H1 (cell line): ENCODE measurements around the gene HOXA11. TPM values are rescaled to one million over a fixed set of nuclear protein-coding genes. Genes with fewer than 3 reads are reported as not detected.

Source experiments
- CTCF ChIA-PET: fragments of 300-600 bp; sonication (Branson Sonifier 250); formaldehyde crosslinking; loops from one replicate; lab custom pipeline; 2021; ENCODE audit not compliant: partially characterized antibody; lab: Charles Lee
- POLR2A ChIA-PET: fragments of 300-600 bp; sonication (Branson Sonifier 250); formaldehyde crosslinking; loops from one replicate; lab custom pipeline; 2021; ENCODE audit warnings: inconsistent platforms; ENCODE audit not compliant: partially characterized antibody; lab: Charles Lee
- DNase-seq, 2 experiments: peaks; one replicate each; pipeline versions ENCODE4 v3.0.0 to v3.0.0-alpha.2; 2010 to 2022; ENCODE audit warnings: low spot score in 2 of 2, low read depth in 1 of 2, mixed read lengths in 1 of 2
- FAIRE-seq: peaks from 2 replicates; lab custom pipeline; 2011; peaks lifted over from hg19 to GRCh38; lab: Jason Lieb, UNC
- H2AFZ ChIP-seq: 2 replicates; pipeline ENCODE4 v1.8.1; 2012; ENCODE audit warnings: low read length, inconsistent platforms
- H2AK5ac ChIP-seq: 2 replicates; pipeline ENCODE4 v1.6.1; 2013; ENCODE audit warnings: low read depth, low read length
- H2BK120ac ChIP-seq: replicated peaks from 2 replicates; pipeline ENCODE3; 2013; ENCODE audit warnings: low read depth, low read length, inconsistent platforms
- H2BK12ac ChIP-seq: 2 replicates; pipeline ENCODE4 v1.6.1; 2013; ENCODE audit warnings: low read depth, low read length
- H2BK15ac ChIP-seq: 2 replicates; pipeline ENCODE4 v1.6.1; 2013; ENCODE audit warnings: low read length
- H2BK20ac ChIP-seq: 2 replicates; pipeline ENCODE4 v1.6.1; 2013; ENCODE audit warnings: low read length
- H2BK5ac ChIP-seq: 2 replicates; pipeline ENCODE4 v1.6.1; 2013; ENCODE audit warnings: low read depth, low read length
- H3K14ac ChIP-seq: 2 replicates; pipeline ENCODE4 v1.6.1; 2013; ENCODE audit warnings: inconsistent platforms; ENCODE audit not compliant: insufficient read length
- H3K18ac ChIP-seq: 2 replicates; pipeline ENCODE4 v1.6.1; 2013; ENCODE audit warnings: low read length; ENCODE audit errors: extremely low read depth
- H3K23ac ChIP-seq: 2 replicates; pipeline ENCODE4 v1.6.1; 2013; ENCODE audit warnings: inconsistent platforms; ENCODE audit not compliant: insufficient read length
- H3K23me2 ChIP-seq: 2 replicates; pipeline ENCODE4 v1.6.1; 2013; ENCODE audit warnings: low read depth, low read length
- H3K27ac ChIP-seq: 2 replicates; pipeline ENCODE4 v1.6.1; 2011; ENCODE audit warnings: low read depth, low read length, inconsistent platforms
- H3K27me3 ChIP-seq, 4 experiments: replicated peaks in 1 of 4; 1 replicate in 1 of 4; 2 replicates in 3 of 4; pipeline versions ENCODE4 v1.6.1 to v1.8.1; 2011 to 2013; ENCODE audit warnings: low read length in 3 of 4, mild to moderate bottlenecking in 3 of 4, inconsistent platforms in 2 of 4, mixed read lengths in 2 of 4, moderate library complexity in 1 of 4; ENCODE audit not compliant: control insufficient read depth in 3 of 4, insufficient read depth in 3 of 4; ENCODE audit errors: extremely low read depth in 1 of 4
- H3K36me3 ChIP-seq, 4 experiments: 2 replicates each; pipeline versions ENCODE4 v1.6.1 to v1.8.1; 2011 to 2013; ENCODE audit warnings: mild to moderate bottlenecking in 4 of 4, low read length in 3 of 4, moderate library complexity in 2 of 4, control low read depth in 1 of 4, inconsistent platforms in 1 of 4; ENCODE audit not compliant: insufficient read depth in 4 of 4, control insufficient read depth in 2 of 4
- H3K4ac ChIP-seq: replicated peaks from 2 replicates; pipeline ENCODE3; 2013; ENCODE audit warnings: low read length, low read depth, mixed read lengths, inconsistent platforms; ENCODE audit not compliant: insufficient read length
- H3K4me1 ChIP-seq, 4 experiments: replicated peaks in 1 of 4; 1 replicate in 1 of 4; 2 replicates in 3 of 4; pipeline versions ENCODE4 v1.6.1 to v1.8.1; 2011 to 2013; ENCODE audit warnings: low read length in 3 of 4, inconsistent platforms in 2 of 4, mixed read lengths in 1 of 4; ENCODE audit not compliant: insufficient read depth in 4 of 4, control insufficient read depth in 3 of 4
- H3K4me2 ChIP-seq, 2 experiments: 2 replicates each; pipeline versions ENCODE4 v1.6.1 to v1.8.1; 2011 to 2013; ENCODE audit warnings: low read depth in 2 of 2, low read length in 2 of 2, control low read depth in 1 of 2, inconsistent platforms in 1 of 2, mild to moderate bottlenecking in 1 of 2; ENCODE audit not compliant: insufficient read depth in 1 of 2
- H3K4me3 ChIP-seq, 4 experiments: fragments of 200-600, 300-600 bp in 1 of 4; sonication (generic), shearing (Covaris generic), sonication (Bioruptor Twin) in 1 of 4; 2 replicates each; pipeline versions ENCODE4 v1.5.1 to v1.8.1; 2011 to 2016; ENCODE audit warnings: low read length in 4 of 4, low read depth in 3 of 4, control low read depth in 2 of 4, inconsistent platforms in 2 of 4, mild to moderate bottlenecking in 2 of 4, mixed read lengths in 1 of 4, moderate library complexity in 1 of 4; ENCODE audit not compliant: insufficient read depth in 2 of 4; ENCODE audit errors: extremely low read depth in 1 of 4
- H3K56ac ChIP-seq: replicated peaks from 2 replicates; pipeline ENCODE3; 2013; ENCODE audit warnings: low read depth, mild to moderate bottlenecking, mixed read lengths, low read length, inconsistent platforms; ENCODE audit not compliant: insufficient read length
- H3K79me1 ChIP-seq: 2 replicates; pipeline ENCODE4 v1.6.1; 2013; ENCODE audit warnings: low read depth, low read length, control low read depth
- H3K79me2 ChIP-seq, 2 experiments: 2 replicates each; pipeline versions ENCODE4 v1.6.1 to v1.8.1; 2012 to 2013; ENCODE audit warnings: low read length in 2 of 2, mild to moderate bottlenecking in 2 of 2, inconsistent platforms in 1 of 2; ENCODE audit not compliant: insufficient read depth in 2 of 2, control insufficient read depth in 1 of 2
- H3K9ac ChIP-seq, 4 experiments: replicated peaks in 1 of 4; 1 replicate in 1 of 4; 2 replicates in 3 of 4; pipeline versions ENCODE4 v1.6.1 to v1.8.1; 2011 to 2013; ENCODE audit warnings: low read depth in 3 of 4, low read length in 3 of 4, control low read depth in 2 of 4, mild to moderate bottlenecking in 2 of 4, moderate library complexity in 2 of 4, inconsistent platforms in 1 of 4; ENCODE audit errors: extremely low read depth in 1 of 4
- H3K9me3 ChIP-seq, 2 experiments: 2 replicates each; pipeline versions ENCODE4 v1.6.1 to v1.8.1; 2012 to 2013; ENCODE audit warnings: mild to moderate bottlenecking in 2 of 2, moderate library complexity in 2 of 2, control low read depth in 1 of 2, inconsistent platforms in 1 of 2, low read depth in 1 of 2, low read length in 1 of 2, mixed read lengths in 1 of 2; ENCODE audit not compliant: insufficient read depth in 2 of 2
- H4K20me1 ChIP-seq, 2 experiments: replicated peaks in 1 of 2; 2 replicates each; pipeline versions ENCODE3 to v1.8.1; 2011 to 2013; ENCODE audit warnings: inconsistent platforms in 2 of 2, low read length in 2 of 2, mild to moderate bottlenecking in 1 of 2; ENCODE audit not compliant: insufficient read depth in 2 of 2, control insufficient read depth in 1 of 2
- H4K5ac ChIP-seq: 2 replicates; pipeline ENCODE4 v1.6.1; 2013; ENCODE audit warnings: low read length, low read depth, mixed read lengths, inconsistent platforms; ENCODE audit not compliant: insufficient read length
- H4K8ac ChIP-seq: 2 replicates; pipeline ENCODE4 v1.8.0; 2013; ENCODE audit warnings: mild to moderate bottlenecking, moderate library complexity, low read length, inconsistent platforms; ENCODE audit not compliant: insufficient read depth; ENCODE audit errors: extremely low read depth
- H4K91ac ChIP-seq: replicated peaks from 2 replicates; pipeline ENCODE3; 2013; ENCODE audit warnings: low read length, mixed read lengths, inconsistent platforms; ENCODE audit not compliant: insufficient read length
- ASH2L ChIP-seq: fragments of 200-600, 300-600 bp; sonication (generic); IDR thresholded peaks from one replicate; pipeline ENCODE4 v1.7.1; 2017; ENCODE audit warnings: low read length
- BRCA1 ChIP-seq: IDR thresholded peaks from 2 replicates; pipeline ENCODE4 v1.6.1; 2012; ENCODE audit warnings: low read depth, low read length, improper control_type of control experiment
- CTCF ChIP-seq, 3 experiments: IDR thresholded peaks; 1 replicate in 2 of 3; 2 replicates in 1 of 3; pipeline versions ENCODE4 v1.5.1 to v1.6.1; 2011; ENCODE audit warnings: low read length in 3 of 3, mild to moderate bottlenecking in 3 of 3, inconsistent platforms in 2 of 3, low read depth in 1 of 3, moderate library complexity in 1 of 3; ENCODE audit not compliant: insufficient read depth in 1 of 3; ENCODE audit errors: control extremely low read depth in 1 of 3
- EZH2 ChIP-seq: fragments of 200-600 bp; sonication (generic); IDR thresholded peaks from 2 replicates; pipeline ENCODE4 v1.7.1; 2012; ENCODE audit warnings: low read depth, mild to moderate bottlenecking, moderate library complexity, low read length, inconsistent platforms; ENCODE audit not compliant: severe bottlenecking
- RNF2 ChIP-seq: fragments of 200-900, 300-1000 bp; sonication (generic); IDR thresholded peaks from 2 replicates; pipeline ENCODE4 v1.7.1; 2016; ENCODE audit warnings: borderline replicate concordance, low read depth, mild to moderate bottlenecking, antibody characterized with exemption, low read length; ENCODE audit not compliant: poor library complexity, severe bottlenecking; ENCODE audit errors: missing control alignments
- SAP30 ChIP-seq: fragments of 300-600 bp; sonication (generic); IDR thresholded peaks from 2 replicates; pipeline ENCODE4 v1.7.1; 2012; ENCODE audit warnings: low read length, moderate library complexity, mild to moderate bottlenecking, inconsistent platforms; ENCODE audit not compliant: insufficient read depth, insufficient replicate concordance
- SP1 ChIP-seq: IDR thresholded peaks from 2 replicates; pipeline ENCODE4 v1.6.1; 2011; ENCODE audit warnings: low read depth, low read length
- WGBS, 2 experiments: shearing (Covaris generic) in 1 of 2; methylation state at CpG; one replicate each; pipeline versions ENCODE4 v1.1.6 to v1.1.7; 2013 to 2015; ENCODE audit warnings: low lambda C conversion rate in 2 of 2, mixed read lengths in 2 of 2, inconsistent platforms in 1 of 2, low coverage in 1 of 2, missing lambda C conversion rate in 1 of 2; ENCODE audit not compliant: insufficient replicate concordance in 2 of 2, insufficient coverage in 1 of 2, insufficient read length in 1 of 2; ENCODE audit errors: extremely low coverage in 1 of 2, missing lambda C conversion rate in 1 of 2; 5-methylcytosine and 5-hydroxymethylcytosine counted together
- polyA plus RNA-seq, 7 experiments: library from polyadenylated mRNA; depleted of rRNA in 3 of 7; stranded (reverse) in 5 of 7; unstranded in 2 of 7; fragments of >200 nt in 5 of 7; fragments of 200-250 nt in 2 of 7; gene quantifications; 1 replicate in 5 of 7; 2 replicates in 1 of 7; 4 replicates in 1 of 7; pipeline versions ENCODE4 v1.2.1 to v1.2.3, GENCODE V29; 2011 to 2013; ENCODE audit warnings: missing spikeins in 2 of 7, mixed read lengths in 2 of 7
- total RNA-seq: library from RNA; stranded (reverse); fragmentation: NEBNext Ultra II Directional; extraction: Animal tissue kit (Norgen Biotek cat#: 25700); gene quantifications from 2 replicates; pipeline ENCODE4 v1.2.1, GENCODE V29; 2021

Gene HOXA11
- total and polyA plus RNA-seq, 2 of the 8 experiments (the other 6 are each of a cell fraction or from before 2014, with no cell fraction given), result not detected

GRCh38 chr7:27200761-27201579 lies 15.9 kb upstream of the HOXA11 start:
- no peak overlapping the region for H4K8ac ChIP-seq
- no peak overlapping the region for H2BK12ac ChIP-seq
- H2BK20ac ChIP-seq, result no peak overlapping the region
- H3K4ac ChIP-seq, result no peak overlapping the region
- ChIA-PET CTCF (interaction anchor here (0.7 to 3.9 kb wide), 6 partner anchors 8 to 822 kb away, joined by 3 to 23 read pairs (median 5); no protein-coding TSS in a partner anchor), POLR2A (interaction anchor here (1.5 kb wide), 1 partner anchor 8 kb away, joined by 5 read pairs; no protein-coding TSS in a partner anchor)
- no peak overlapping the region for H3K18ac ChIP-seq
- H3K79me2 ChIP-seq, result no peaks in the 10 kb centered on the region
- no peak overlapping the region for H3K56ac ChIP-seq
- no peak overlapping the region for H3K23ac ChIP-seq
- H4K91ac ChIP-seq, result no peak overlapping the region
- H2AFZ ChIP-seq, result no peak overlapping the region
- no peak overlapping the region; the same call in 1 of the 2 replicates for H2AK5ac ChIP-seq
- FAIRE-seq, result no peak
- no peaks in the 10 kb centered on the region; the same call in 1 of the 2 replicates for H3K23me2 ChIP-seq
- H2BK15ac ChIP-seq, result no peak overlapping the region
- no peak for DNase-seq
- H4K5ac ChIP-seq, result no peak overlapping the region
- H3K27me3 ChIP-seq, result peaks cover 91 to 100% (median 96%) of the 10 kb centered on the region in 4 experiments
- H3K9ac ChIP-seq, result no peak overlapping the region
- no peaks in the 10 kb centered on the region; the same call in 1 of the 2 replicates for H3K79me1 ChIP-seq
- H3K36me3 ChIP-seq, result peaks cover 0 to 19% (median 0%) of the 10 kb centered on the region in 4 experiments; a peak in 1 of 8 replicates
- 21% methylated on average over 14 of the region's 14 CpGs; no CpG with 5 or more reads in 1 of the 2 experiments for WGBS, 2 experiments
- H3K9me3 ChIP-seq, result no peaks in the 10 kb centered on the region; a peak in 1 of 4 replicates
- no peak overlapping the region for H3K14ac ChIP-seq
- no peak overlapping the region for H2BK120ac ChIP-seq
- no peak overlapping the region for H3K27ac ChIP-seq
- peak overlapping the region in 1 of 2 experiments; percentile 52; a peak in 1 of 4 replicates for H3K4me2 ChIP-seq
- no peak overlapping the region for H3K4me3 ChIP-seq
- H3K4me1 ChIP-seq, result peaks cover 0 to 8% (median 4%) of the 10 kb centered on the region in 4 experiments; a peak in 6 of 7 replicates
- H2BK5ac ChIP-seq, result no peak overlapping the region
- peaks cover 40 to 51% of the 10 kb centered on the region in 2 experiments for H4K20me1 ChIP-seq
- TF ChIP-seq SP1 (no peak), ASH2L (no peak), RNF2 (peak; percentile 63), CTCF (IDR thresholded peaks at IDR 0.05; ENCODE audit: control extremely low read depth in 1 of 3, insufficient read depth in 1 of 3, low read depth in 1 of 3, low read length in 3 of 3) (no peak), EZH2 (peak; percentile 99), BRCA1 (no peak), SAP30 (no peak)
